GM12878 (cell line): ENCODE measurements around the gene NTPCR. TPM values are rescaled to one million over a fixed set of nuclear protein-coding genes. Genes with fewer than 3 reads are reported as not detected.

Experiments
- ATAC-seq: fragments of 200-7000 bp; cut with Tn5 transposase; 3 replicates; pipeline ENCODE4 v1.9.1; 2020; ENCODE audit warnings: mild to moderate bottlenecking, moderate library complexity
- BruUV-seq: library from RNA; stranded (reverse); fragments of 400-500 nt; replicated peaks from 2 replicates; lab custom pipeline; 2021; lab: Mats Ljungman, UMichigan
- CTCF ChIA-PET: fragments of 300-600 bp; sonication (Branson Sonifier 250); formaldehyde crosslinking; extraction: SDS; loops from one replicate; lab custom pipeline; 2021; ENCODE audit warnings: inconsistent platforms; lab: Yijun Ruan, JAX
- POLR2A ChIA-PET: fragments of 350-600 bp; formaldehyde crosslinking; extraction: SDS; loops from one replicate; lab custom pipeline; 2021; ENCODE audit warnings: inconsistent platforms; lab: Charles Lee
- RAD21 ChIA-PET: fragments of 300-600 bp; sonication (Branson Sonifier 250); formaldehyde crosslinking; loops from one replicate; lab custom pipeline; 2023; ENCODE audit warnings: antibody characterized with exemption; ENCODE audit not compliant: unreplicated experiment; lab: Charles Lee
- SMC1A ChIA-PET: fragments of 300-600 bp; sonication (Branson Sonifier 250); formaldehyde crosslinking; loops from one replicate; lab custom pipeline; 2023; ENCODE audit not compliant: unreplicated experiment, uncharacterized antibody; lab: Charles Lee
- DNase-seq: peaks from one replicate; pipeline ENCODE4 v3.0.0-alpha.2; 2011; ENCODE audit warnings: low read depth, low spot score
- FAIRE-seq: peaks from 3 replicates; lab custom pipeline; 2011; peaks lifted over from hg19 to GRCh38; lab: Jason Lieb, UNC
- H2AFZ ChIP-seq: 2 replicates; pipeline ENCODE4 v1.6.0; 2011; ENCODE audit warnings: low read depth, low read length, control low read depth; ENCODE audit not compliant: control insufficient read depth
- H3K27ac ChIP-seq: 2 replicates; pipeline ENCODE4 v1.5.1; 2011; ENCODE audit warnings: control low read depth; ENCODE audit not compliant: control insufficient read depth, insufficient read depth
- H3K27me3 ChIP-seq, 2 experiments: replicated peaks in 1 of 2; 2 replicates each; pipeline versions ENCODE4 v1.6.0 to v1.6.1; 2011; ENCODE audit warnings: low read length in 1 of 2; ENCODE audit not compliant: control insufficient read depth in 2 of 2, insufficient read depth in 2 of 2
- H3K36me3 ChIP-seq, 2 experiments: 2 replicates each; pipeline ENCODE4 v1.5.1; 2011; ENCODE audit warnings: low read length in 1 of 2; ENCODE audit not compliant: control insufficient read depth in 2 of 2, insufficient read depth in 2 of 2
- H3K4me1 ChIP-seq: 2 replicates; pipeline ENCODE4 v1.6.1; 2011; ENCODE audit warnings: mild to moderate bottlenecking, low read length, moderate library complexity, mixed read lengths; ENCODE audit not compliant: control insufficient read depth, insufficient read depth
- H3K4me2 ChIP-seq: 2 replicates; pipeline ENCODE4 v1.6.0; 2011; ENCODE audit warnings: control low read depth; ENCODE audit not compliant: control insufficient read depth, insufficient read depth
- H3K4me3 ChIP-seq: fragments of 200-600 bp; sonication (generic); 2 replicates; pipeline ENCODE4 v1.5.1; 2016
- H3K79me2 ChIP-seq: 2 replicates; pipeline ENCODE4 v1.6.0; 2011; ENCODE audit warnings: low read length; ENCODE audit not compliant: control insufficient read depth, insufficient read depth
- H3K9ac ChIP-seq: 2 replicates; pipeline ENCODE4 v1.8.0; 2011; ENCODE audit warnings: low read length, control low read depth, mixed read lengths; ENCODE audit not compliant: control insufficient read depth, insufficient read depth
- H3K9me3 ChIP-seq: replicated peaks from 3 replicates; pipeline ENCODE4 v1.5.1; 2011; ENCODE audit warnings: mild to moderate bottlenecking, low read length; ENCODE audit not compliant: control insufficient read depth, insufficient read depth
- H4K20me1 ChIP-seq: 2 replicates; pipeline ENCODE4 v1.6.0; 2011; ENCODE audit not compliant: control insufficient read depth, insufficient read depth
- E2F8 ChIP-seq: fragments of 450-650 bp; IDR thresholded peaks from 2 replicates; pipeline ENCODE4 v1.6.1; 2018; ENCODE audit warnings: mild to moderate bottlenecking, low read depth, moderate library complexity; ENCODE audit not compliant: partially characterized antibody
- HDAC2 ChIP-seq: fragments of 200-600 bp; sonication (generic); IDR thresholded peaks from 2 replicates; pipeline ENCODE4 v1.6.1; 2017
- HDAC6 ChIP-seq: fragments of 200-600 bp; sonication (generic); IDR thresholded peaks from one replicate; pipeline ENCODE4 v1.8.0; 2017; ENCODE audit warnings: antibody characterized with exemption; ENCODE audit not compliant: unreplicated experiment
- IRF4 ChIP-seq: IDR thresholded peaks from 2 replicates; pipeline ENCODE4 v1.6.1; 2011; ENCODE audit warnings: low read depth, low read length
- PAX5 ChIP-seq: IDR thresholded peaks from 2 replicates; pipeline ENCODE4 v1.6.1; 2011; ENCODE audit warnings: low read depth, low read length, borderline replicate concordance
- POLR2A ChIP-seq: IDR thresholded peaks from 2 replicates; pipeline ENCODE4 v1.6.1; 2011; ENCODE audit warnings: low read depth, mild to moderate bottlenecking, low read length
- RFX5 ChIP-seq: IDR thresholded peaks from 2 replicates; pipeline ENCODE4 v1.6.1; 2011; ENCODE audit warnings: low read depth, low read length, improper control_type of control experiment
- SIX5 ChIP-seq: IDR thresholded peaks from 2 replicates; pipeline ENCODE4 v1.6.1; 2011; ENCODE audit warnings: mild to moderate bottlenecking, low read depth, low read length, moderate library complexity; ENCODE audit not compliant: severe bottlenecking
- SMC3 ChIP-seq: IDR thresholded peaks from 2 replicates; pipeline ENCODE4 v1.6.1; 2011; ENCODE audit warnings: low read length, improper control_type of control experiment, borderline replicate concordance
- SUPT20H ChIP-seq: IDR thresholded peaks from 2 replicates; pipeline ENCODE4 v1.6.1; 2011; ENCODE audit warnings: low read depth, mild to moderate bottlenecking, low read length, moderate library complexity, borderline replicate concordance; ENCODE audit not compliant: control insufficient read depth
- SUZ12 ChIP-seq: fragments of 200-600 bp; sonication (generic); IDR thresholded peaks from one replicate; pipeline ENCODE4 v1.6.1; 2018; ENCODE audit warnings: antibody characterized with exemption, mild to moderate bottlenecking; ENCODE audit not compliant: unreplicated experiment
- WGBS: methylation state at CpG from one replicate; pipeline ENCODE4 v1.1.6; 2016; ENCODE audit warnings: low lambda C conversion rate; ENCODE audit not compliant: insufficient replicate concordance, insufficient coverage; ENCODE audit errors: missing lambda C conversion rate; 5-methylcytosine and 5-hydroxymethylcytosine counted together
- in situ Hi-C: fragments of 300-500 bp; cut with MboI; formaldehyde crosslinking; loops from 9 replicates; pipeline ENCODE4 v1.14.3; 2018; ENCODE audit warnings: mixed read lengths
- intact Hi-C: fragments of 100-400 bp; cut with micrococcal nuclease; formaldehyde crosslinking; loops from one replicate; pipeline ENCODE4 v1.14.2; 2022; ENCODE audit not compliant: unreplicated experiment
- polyA plus RNA-seq, 11 experiments: library from polyadenylated mRNA; depleted of rRNA in 4 of 11; unstranded in 6 of 11; stranded (reverse) in 5 of 11; fragments of >200 nt; fragmentation: Nextera tagmentation in 4 of 11; fragmentation: Illumina TruSeq in 1 of 11; extraction: Ambion mirVana in 4 of 11; extraction: Trizol in 1 of 11; gene quantifications; 1 replicate in 1 of 11; 2 replicates in 10 of 11; pipeline versions ENCODE4 v1.2.1 to v1.2.3, GENCODE V29; 2011 to 2016; ENCODE audit warnings: inconsistent platforms in 2 of 11, missing spikeins in 2 of 11, low read depth in 1 of 11
- total RNA-seq, 4 experiments: library from RNA; depleted of rRNA in 3 of 4; stranded (reverse); fragments of >200 nt in 3 of 4; fragmentation: Illumina TruSeq in 1 of 4; extraction: Trizol in 1 of 4; gene quantifications; 2 replicates each; pipeline versions ENCODE4 v1.2.1 to v1.2.3, GENCODE V29; 2013 to 2021
- TF ChIP-seq, protein P1 (sequence below): fragments of 150-350 bp; IDR thresholded peaks from 2 replicates; pipeline ENCODE4 v1.6.1; 2014; ENCODE audit warnings: mild to moderate bottlenecking, low read depth, low read length

The NTPCR gene
- total and polyA plus RNA-seq, 10 of the 15 experiments (the other 5 are each of a cell fraction or from before 2014, with no cell fraction given), result 25.4 to 109 (median 56.6) TPM

DNA sequence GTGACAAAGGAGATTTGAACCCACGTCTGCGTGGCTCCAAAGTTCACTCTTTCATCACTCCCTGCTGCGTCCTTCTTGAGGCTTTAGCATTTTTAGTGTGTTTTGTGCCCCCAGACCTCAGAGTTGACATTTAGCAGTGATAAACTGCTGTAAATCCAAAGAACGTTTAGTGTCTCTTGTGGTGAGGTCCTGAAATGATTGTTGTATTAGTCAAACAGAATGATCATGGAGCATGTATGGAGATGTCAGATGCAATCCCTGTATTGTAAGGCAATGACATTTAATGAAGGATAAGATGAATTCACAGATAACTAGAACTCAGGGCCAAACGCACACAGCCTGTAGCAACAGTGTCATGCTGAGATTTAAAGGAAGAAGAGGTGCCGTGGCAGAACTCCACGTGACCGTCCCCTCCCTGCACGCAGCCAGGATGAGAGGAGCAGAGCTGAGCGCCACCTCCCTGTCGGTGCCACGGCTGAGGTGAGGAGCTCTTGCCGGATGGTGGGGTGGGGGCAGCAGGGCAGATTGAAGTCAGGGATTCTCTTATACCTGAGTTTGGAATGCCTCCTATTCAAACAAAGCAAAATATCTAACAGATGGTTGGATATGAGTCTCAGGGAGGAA is 30.1 kb downstream of the NTPCR start (continued):
- TF ChIP-seq SUPT20H (no peak), SMC3 (no peak), POLR2A (no peak), IRF4 (no peak), PAX5 (no peak), HDAC6 (no peak), SUZ12 (no peak), E2F8 (no peak)

DNA sequence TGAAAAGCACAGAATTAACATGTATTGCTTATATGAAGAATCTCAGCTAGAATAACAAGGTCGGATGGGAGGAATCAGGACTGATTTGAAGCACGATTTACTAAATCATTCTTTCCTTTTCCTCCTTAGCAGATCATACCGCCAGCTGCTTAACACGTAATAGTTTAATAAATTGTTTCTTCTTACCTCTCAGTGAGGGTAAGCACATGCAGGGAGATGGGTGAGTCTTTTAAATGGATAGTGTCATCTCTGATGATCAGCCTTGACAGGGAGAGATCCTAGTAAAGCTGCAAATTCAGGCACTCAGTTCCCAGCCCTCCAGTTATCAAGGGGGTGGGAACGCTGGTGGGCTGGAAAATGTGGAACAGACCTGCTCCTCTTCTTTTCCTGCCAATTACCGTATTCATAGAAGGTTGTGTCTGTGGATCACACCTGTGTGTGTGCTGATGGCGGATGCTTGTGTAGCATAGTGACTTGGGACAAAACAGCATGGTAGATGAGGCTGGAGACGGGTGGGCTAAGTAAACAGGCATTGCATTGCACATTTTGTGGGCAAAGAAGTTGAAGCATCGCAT is 30.7 kb downstream of the NTPCR start:
- H3K9ac ChIP-seq, result no peak overlapping the region
- POLR2A ChIA-PET, result interaction anchor here (0.7 kb wide), 1 partner anchor 31 kb away, joined by 3 read pairs; no protein-coding TSS in a partner anchor
- peaks cover 0 to 4% of the 10 kb centered on the region in 2 experiments; a peak in 2 of 4 replicates for H3K36me3 ChIP-seq
- in situ Hi-C loops, result no loop called here
- no peak overlapping the region for H3K4me3 ChIP-seq
- no peak for FAIRE-seq
- RAD21 ChIA-PET, result no interaction called here
- peaks cover 4% of the 10 kb centered on the region for H3K4me1 ChIP-seq
- no TSS peak for BruUV-seq
- SMC1A ChIA-PET, result no interaction called here
- no peak for ATAC-seq
- H2AFZ ChIP-seq, result no peak overlapping the region
- CTCF ChIA-PET, result no interaction called here
- H3K4me2 ChIP-seq, result no peak overlapping the region
- no peaks in the 10 kb centered on the region for H3K27me3 ChIP-seq
- H3K9me3 ChIP-seq, result no peaks in the 10 kb centered on the region
- WGBS, result 92% methylated on average over 9 of the region's 9 CpGs
- TF ChIP-seq HDAC2 (no peak), RFX5 (no peak), SIX5 (no peak)
- TF ChIP-seq, protein P1, sequence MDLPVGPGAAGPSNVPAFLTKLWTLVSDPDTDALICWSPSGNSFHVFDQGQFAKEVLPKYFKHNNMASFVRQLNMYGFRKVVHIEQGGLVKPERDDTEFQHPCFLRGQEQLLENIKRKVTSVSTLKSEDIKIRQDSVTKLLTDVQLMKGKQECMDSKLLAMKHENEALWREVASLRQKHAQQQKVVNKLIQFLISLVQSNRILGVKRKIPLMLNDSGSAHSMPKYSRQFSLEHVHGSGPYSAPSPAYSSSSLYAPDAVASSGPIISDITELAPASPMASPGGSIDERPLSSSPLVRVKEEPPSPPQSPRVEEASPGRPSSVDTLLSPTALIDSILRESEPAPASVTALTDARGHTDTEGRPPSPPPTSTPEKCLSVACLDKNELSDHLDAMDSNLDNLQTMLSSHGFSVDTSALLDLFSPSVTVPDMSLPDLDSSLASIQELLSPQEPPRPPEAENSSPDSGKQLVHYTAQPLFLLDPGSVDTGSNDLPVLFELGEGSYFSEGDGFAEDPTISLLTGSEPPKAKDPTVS, result no peak
- TF ChIP-seq, all 136 proteins: peak for 0
- no peak for DNase-seq
- H4K20me1 ChIP-seq, result no peaks in the 10 kb centered on the region
- intact Hi-C loops, result no loop called here
- no peaks in the 10 kb centered on the region for H3K79me2 ChIP-seq
- no peak overlapping the region for H3K27ac ChIP-seq
